GM21723 (cell line): ENCODE data around the gene TAF4.

Source experiments
- ATAC-seq: cut with Tn5 transposase; IDR thresholded peaks from one replicate; pipeline ENCODE4 v1.9.1; 2021; ENCODE audit warnings: mild to moderate bottlenecking, moderate library complexity; ENCODE audit not compliant: unreplicated experiment

TAF4 gene

GRCh38 chr20:62025832-62026563 lies 39.7 kb downstream of the TAF4 start:
- no peak for ATAC-seq

- no peak for ATAC-seq
Observed at GRCh38 chr20:62025394-62025793, 40.3 kb downstream of the TAF4 start.

DNA sequence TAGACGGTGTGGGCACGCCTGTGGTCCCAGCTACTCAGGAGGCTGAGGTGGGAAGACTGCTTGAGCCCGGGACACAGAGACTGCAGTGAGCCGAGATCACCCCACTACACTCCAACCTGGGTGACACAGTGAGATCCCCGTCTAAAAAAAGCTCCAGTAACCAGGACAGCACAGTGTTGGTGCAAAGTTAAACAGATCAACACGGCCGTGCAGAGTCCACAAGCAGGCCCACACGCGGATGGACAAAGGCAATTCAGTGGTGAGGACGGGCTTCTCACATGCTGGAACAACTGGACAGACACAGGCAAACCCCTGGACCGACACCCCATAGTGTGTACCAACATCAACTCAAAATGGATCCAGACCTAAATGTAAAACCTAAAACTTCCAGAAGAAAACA lies 41.7 kb downstream of the TAF4 start:
- ATAC-seq: no peak

- no peak for ATAC-seq
Observed at GRCh38 chr20:62022575-62023139, 43.0 kb downstream of the TAF4 start.

- ATAC-seq: no peak
Observed at GRCh38 chr20:62021793-62022385, 43.8 kb downstream of the TAF4 start.

GRCh38 chr20:62020935-62021701 lies 44.6 kb downstream of the TAF4 start:
- ATAC-seq: no peak

GRCh38 chr20:62019881-62020492 lies 45.7 kb downstream of the TAF4 start:
- ATAC-seq: no peak

GRCh38 chr20:62019144-62019805 lies 46.4 kb downstream of the TAF4 start:
- ATAC-seq: no peak

DNA sequence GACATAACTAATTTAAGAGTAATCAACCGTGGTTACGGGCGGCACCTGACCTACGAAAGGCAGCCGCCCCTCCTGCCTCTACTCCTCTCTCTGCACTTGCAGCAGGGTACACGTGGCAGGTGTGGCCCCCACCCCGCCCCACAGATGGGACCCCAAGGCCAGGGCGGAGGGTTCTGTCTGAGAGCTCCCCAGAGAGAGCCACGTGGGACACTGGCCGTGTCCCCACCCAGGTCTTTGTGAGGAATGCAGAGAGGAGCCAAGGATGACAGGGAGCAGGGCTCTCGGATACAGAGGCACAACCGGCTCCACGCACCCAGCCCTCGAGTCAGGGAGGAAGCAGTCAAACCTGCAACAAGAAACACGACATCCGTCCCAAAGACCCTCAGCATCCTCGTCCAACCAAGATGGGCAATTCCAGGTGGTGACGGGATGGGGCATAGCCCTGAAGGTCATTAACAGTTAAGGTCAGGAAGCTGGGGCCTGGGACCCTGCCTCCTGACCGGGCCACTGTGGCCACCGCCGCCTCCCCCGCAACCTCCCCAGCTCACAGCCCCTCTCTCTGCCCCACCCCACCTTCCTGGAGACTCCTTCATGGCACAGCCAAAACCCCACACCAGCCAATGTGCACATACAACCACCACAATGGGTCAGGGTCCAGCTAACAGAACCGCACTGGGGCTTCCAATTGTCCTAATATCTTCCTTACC lies 47.1 kb downstream of the TAF4 start:
- no peak for ATAC-seq

- ATAC-seq: no peak
Observed at GRCh38 chr20:62015540-62016288, 50.0 kb downstream of the TAF4 start.

- ATAC-seq: no peak
Observed at GRCh38 chr20:62014889-62015537, 50.7 kb downstream of the TAF4 start.

- ATAC-seq: no peak
Observed at GRCh38 chr20:62014488-62014775, 51.2 kb downstream of the TAF4 start.

DNA sequence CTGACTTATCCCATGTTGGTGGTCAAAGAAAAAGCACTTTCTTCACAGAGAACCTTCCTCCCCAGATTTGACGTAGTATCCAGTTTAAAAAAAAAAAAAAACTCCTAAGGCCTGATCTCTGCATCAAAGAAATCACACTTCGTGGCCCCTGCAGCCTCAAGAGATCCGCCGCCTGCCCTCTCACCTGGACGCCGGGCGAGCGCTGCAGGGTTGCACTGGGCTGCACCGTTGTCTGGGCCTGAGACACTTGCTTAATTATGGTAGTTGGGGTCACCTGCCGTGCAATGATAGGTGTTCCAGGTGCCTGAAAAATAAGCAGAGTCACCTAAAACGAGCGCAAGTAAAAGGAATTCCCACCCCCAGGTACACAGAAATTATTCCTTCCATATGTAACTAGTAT lies 53.0 kb downstream of the TAF4 start:
- ATAC-seq: no peak

DNA sequence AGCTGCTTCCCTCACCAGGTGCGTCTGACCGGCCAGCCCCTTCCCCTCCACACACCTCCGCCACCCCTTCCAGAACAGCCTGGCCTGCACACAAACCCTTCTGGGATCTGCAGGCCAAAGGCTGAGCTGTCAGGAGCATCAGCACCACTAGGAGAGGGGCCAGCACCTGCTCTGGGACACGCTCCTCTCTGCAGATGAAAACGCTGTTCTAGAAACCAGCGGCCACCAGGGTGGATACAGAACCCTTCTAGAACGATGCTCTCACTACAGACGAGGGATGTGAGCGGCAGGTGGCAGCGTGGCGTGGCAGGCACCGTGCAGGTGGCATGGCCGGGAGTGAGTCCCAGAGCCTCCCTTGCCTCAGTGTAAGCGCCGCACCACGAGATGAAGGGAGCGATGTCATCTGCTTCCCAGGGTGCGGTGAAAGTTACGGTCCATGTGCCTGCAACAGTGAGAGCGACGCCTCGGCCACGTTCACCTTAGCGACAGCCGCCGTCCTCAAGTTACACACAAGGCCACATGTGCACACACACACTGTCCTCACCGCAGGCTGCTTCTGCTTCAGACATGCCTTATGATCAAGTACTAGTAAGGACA lies 53.6 kb downstream of the TAF4 start:
- no peak for ATAC-seq

- ATAC-seq: no peak
Observed at GRCh38 chr20:62011403-62011790, 54.3 kb downstream of the TAF4 start.

DNA sequence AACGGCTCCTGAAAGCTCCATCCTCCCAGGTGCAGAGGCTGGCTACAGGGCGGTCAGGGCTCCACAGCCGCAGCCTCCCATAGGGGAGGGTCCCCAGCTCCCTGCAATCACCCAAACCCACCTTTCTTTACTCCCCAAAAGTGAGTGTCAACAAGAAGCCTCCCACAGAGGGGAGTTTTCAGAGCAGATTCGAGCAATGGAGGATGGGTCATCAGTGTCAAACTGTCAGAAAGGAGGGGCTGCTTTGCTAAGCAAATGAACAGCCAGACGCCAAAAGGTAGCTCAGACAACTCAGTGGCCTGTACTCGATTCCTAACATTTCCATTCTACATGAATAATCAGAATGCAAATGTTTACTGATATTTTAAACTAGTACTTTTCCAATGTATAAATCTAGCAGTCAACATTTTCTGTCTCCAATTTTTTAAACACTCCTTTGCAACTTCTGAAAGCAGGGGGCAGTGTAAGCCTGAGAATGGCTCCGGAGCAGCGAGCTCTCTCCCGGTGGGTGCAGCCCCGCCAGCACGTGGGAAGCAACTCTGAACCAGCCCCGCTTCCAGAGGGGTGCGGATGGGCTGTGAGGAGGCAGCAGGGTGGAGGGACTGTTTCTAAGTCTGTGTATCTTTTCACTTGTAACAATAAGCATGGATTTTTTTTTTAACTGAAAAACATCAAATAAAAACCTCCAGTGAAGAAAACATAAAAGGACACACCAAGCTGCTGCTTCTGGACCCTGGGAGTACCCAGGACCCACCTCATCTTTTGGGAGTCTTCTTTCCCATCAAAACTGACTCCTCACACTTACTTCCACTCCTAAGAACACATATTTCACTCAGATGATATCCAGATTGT lies 54.9 kb downstream of the TAF4 start:
- ATAC-seq: no peak

DNA sequence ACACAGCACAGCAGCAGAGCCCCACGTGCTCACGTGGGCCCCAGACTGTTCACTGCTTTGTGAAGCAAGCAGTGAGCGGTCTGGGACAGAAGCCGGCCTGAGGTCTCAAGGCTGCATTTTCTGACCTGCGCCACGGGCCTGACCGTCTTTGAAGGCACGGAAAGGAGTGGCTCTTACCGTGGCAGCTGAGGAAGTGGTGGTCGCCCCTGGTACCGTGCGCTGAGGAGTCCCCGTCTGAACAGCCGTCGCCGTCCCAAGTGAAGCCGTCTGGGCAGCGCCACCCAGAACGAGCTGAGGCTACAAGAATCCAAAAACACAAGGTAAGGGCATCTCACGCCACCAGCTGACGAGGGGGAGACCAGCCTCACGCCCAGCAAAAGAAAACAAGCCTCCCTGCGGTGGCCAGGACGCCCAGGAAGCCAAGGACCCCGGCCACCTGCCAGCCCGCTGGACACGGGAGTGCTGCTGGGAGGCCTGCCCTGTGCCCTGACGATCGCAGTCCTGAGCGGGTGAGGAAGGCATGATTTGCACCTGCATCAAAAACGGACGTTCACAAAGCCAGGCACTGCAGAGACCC lies 55.7 kb downstream of the TAF4 start:
- no peak for ATAC-seq

DNA sequence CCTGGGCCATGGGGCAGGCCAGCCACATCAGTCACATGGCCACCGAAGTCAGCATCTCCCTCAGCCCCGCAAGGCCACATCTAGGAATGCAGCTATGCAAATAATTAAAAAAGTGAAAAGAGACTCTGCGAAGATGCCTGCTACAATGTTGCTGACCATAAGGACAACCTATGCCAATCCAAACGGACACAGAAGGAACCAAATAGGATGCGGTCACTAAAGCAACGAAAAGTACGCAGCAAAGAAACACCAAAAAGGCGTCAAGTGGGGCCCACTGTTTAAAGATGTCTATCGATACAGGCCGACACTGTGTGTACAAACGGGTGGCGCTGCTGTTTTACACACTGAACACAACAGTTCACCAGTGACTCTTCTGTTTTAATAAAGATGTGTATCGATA lies 56.4 kb downstream of the TAF4 start:
- no peak for ATAC-seq
